ENCODE measurements around the gene PLCB1.

GRCh38 chr20:8190043-8190880, 58.2 kb downstream of the PLCB1 start:
- no peak for TF ChIP-seq GATA3 (IDR thresholded peaks at IDR 0.05; ENCODE audit: low read depth, low read length)
- no peak for TF ChIP-seq GATA2 (IDR thresholded peaks at IDR 0.05; ENCODE audit: low read depth, low read length)
